HEK293 (cell line): ENCODE data around the gene GPR162.
"Not testable (repeated sequence)": the region's sequence is repeated elsewhere in the genome, so short reads cannot be mapped to it uniquely, and the experiment has no call there.

Experiments used
- CTCF ChIP-seq: fragments of 450-650 bp; formaldehyde crosslinking; IDR thresholded peaks from 2 replicates; pipeline ENCODE4 v1.5.1; 2016; ENCODE audit warnings: missing biosample characterization, missing genetic modification characterization
- GLI4 ChIP-seq: fragments of 450-650 bp; formaldehyde crosslinking; IDR thresholded peaks from 2 replicates; pipeline ENCODE4 v1.5.1; 2016; ENCODE audit warnings: missing biosample characterization, missing genetic modification characterization
- GLIS2 ChIP-seq: fragments of 450-650 bp; formaldehyde crosslinking; IDR thresholded peaks from 2 replicates; pipeline ENCODE4 v1.5.1; 2016; ENCODE audit warnings: missing biosample characterization, missing genetic modification characterization
- KLF1 ChIP-seq: fragments of 450-650 bp; formaldehyde crosslinking; IDR thresholded peaks from 2 replicates; pipeline ENCODE4 v1.5.1; 2016; ENCODE audit warnings: missing biosample characterization, missing genetic modification characterization
- SP7 ChIP-seq: fragments of 450-650 bp; formaldehyde crosslinking; IDR thresholded peaks from 2 replicates; pipeline ENCODE4 v1.5.1; 2016; ENCODE audit warnings: missing biosample characterization, missing genetic modification characterization
- ZBTB7A ChIP-seq: fragments of 450-650 bp; formaldehyde crosslinking; IDR thresholded peaks from 2 replicates; pipeline ENCODE4 v1.5.1; 2016; ENCODE audit warnings: low read depth, missing biosample characterization, missing genetic modification characterization
- ZNF449 ChIP-seq: fragments of 450-650 bp; formaldehyde crosslinking; IDR thresholded peaks from 2 replicates; pipeline ENCODE4 v1.5.1; 2017; ENCODE audit warnings: missing biosample characterization, mild to moderate bottlenecking, missing genetic modification characterization, moderate library complexity
- ZNF596 ChIP-seq: fragments of 450-650 bp; IDR thresholded peaks from 2 replicates; pipeline ENCODE4 v1.5.0; 2018; ENCODE audit warnings: missing biosample characterization, mild to moderate bottlenecking, missing genetic modification characterization, moderate library complexity
- ZNF785 ChIP-seq: fragments of 450-650 bp; formaldehyde crosslinking; IDR thresholded peaks from 2 replicates; pipeline ENCODE4 v1.5.1; 2016; ENCODE audit warnings: missing biosample characterization, missing genetic modification characterization
- ZNF837 ChIP-seq: fragments of 450-650 bp; formaldehyde crosslinking; IDR thresholded peaks from 2 replicates; pipeline ENCODE4 v1.5.1; 2016; ENCODE audit warnings: missing biosample characterization, missing genetic modification characterization

GRCh38 chr12:6874015-6874368, 52.4 kb downstream of the GPR162 start:
- TF ChIP-seq ZNF837 (tag by site-specific recombination); CTCF; ZNF785; KLF1; GLI4 (tag by site-specific recombination); GLIS2; ZNF596; ZBTB7A (tag by site-specific recombination); SP7 (tag by site-specific recombination); ZNF449 (tag by site-specific recombination): not testable (repeated sequence)
